Smooth muscle cell (in vitro differentiated cells): ENCODE results near the gene NCF4. TPM values are rescaled to one million over a fixed set of nuclear protein-coding genes. Genes with fewer than 3 reads are reported as not detected.

Experiments
- DNase-seq: peaks from one replicate; lab custom pipeline; 2025; ENCODE audit not compliant: unreplicated experiment; lab: John Stamatoyannopoulos, UW
- H2AFZ ChIP-seq: fragments of 200-600 bp; sonication (generic); 2 replicates; pipeline ENCODE4 v1.6.0; 2016; ENCODE audit warnings: antibody characterized with exemption, low read depth, mild to moderate bottlenecking
- H3F3A ChIP-seq: fragments of 200-600 bp; sonication (generic); 2 replicates; pipeline ENCODE4 v1.6.0; 2017; ENCODE audit warnings: antibody characterized with exemption, low read depth
- H3K27ac ChIP-seq: fragments of 200-600 bp; sonication (generic); 2 replicates; pipeline ENCODE4 v1.5.1; 2016; ENCODE audit warnings: low read depth, mild to moderate bottlenecking
- H3K27me3 ChIP-seq: fragments of 200-600 bp; sonication (generic); 2 replicates; pipeline ENCODE4 v1.6.1; 2016; ENCODE audit warnings: low read depth, mild to moderate bottlenecking
- H3K36me3 ChIP-seq: fragments of 200-600 bp; sonication (generic); 2 replicates; pipeline ENCODE4 v1.5.1; 2016; ENCODE audit warnings: low read depth
- H3K4me1 ChIP-seq: fragments of 200-600 bp; sonication (generic); 2 replicates; pipeline ENCODE4 v1.5.1; 2016; ENCODE audit warnings: low read depth
- H3K4me2 ChIP-seq: fragments of 200-600 bp; sonication (generic); 2 replicates; pipeline ENCODE4 v1.6.0; 2016; ENCODE audit warnings: mild to moderate bottlenecking
- H3K4me3 ChIP-seq: fragments of 200-600 bp; sonication (generic); 2 replicates; pipeline ENCODE4 v1.5.1; 2016; ENCODE audit warnings: mild to moderate bottlenecking
- H3K79me2 ChIP-seq: fragments of 200-600 bp; sonication (generic); 2 replicates; pipeline ENCODE4 v1.6.0; 2016; ENCODE audit warnings: low read depth, mild to moderate bottlenecking
- H3K9ac ChIP-seq: fragments of 200-600 bp; sonication (generic); 2 replicates; pipeline ENCODE4 v1.6.0; 2016; ENCODE audit warnings: low read depth
- H3K9me3 ChIP-seq: fragments of 200-600 bp; sonication (generic); replicated peaks from 2 replicates; pipeline ENCODE4 v1.5.1; 2016; ENCODE audit warnings: low read depth
- H4K20me1 ChIP-seq: fragments of 200-600 bp; sonication (generic); 2 replicates; pipeline ENCODE4 v1.6.0; 2016; ENCODE audit warnings: low read depth
- WGBS: methylation state at CpG from one replicate; pipeline ENCODE4 v1.1.7; 2016; ENCODE audit warnings: low lambda C conversion rate; 5-methylcytosine and 5-hydroxymethylcytosine counted together
- polyA plus RNA-seq: library from polyadenylated mRNA; unstranded; fragments of >200 nt; fragmentation: Nextera tagmentation; extraction: Ambion mirVana; gene quantifications from 2 replicates; pipeline ENCODE4 v1.2.1, GENCODE V29; 2016
- total RNA-seq: library from RNA; depleted of rRNA; stranded (reverse); fragments of >200 nt; gene quantifications from 2 replicates; pipeline ENCODE4 v1.2.3, GENCODE V29; 2014
- TF ChIP-seq, protein P1 (sequence below): fragments of 200-600 bp; sonication (generic); IDR thresholded peaks from 2 replicates; pipeline ENCODE4 v1.5.1; 2017; ENCODE audit warnings: borderline replicate concordance, mild to moderate bottlenecking, antibody characterized with exemption; ENCODE audit not compliant: insufficient read depth, poor library complexity, severe bottlenecking

The NCF4 gene
- total and polyA plus RNA-seq, 2 experiments from 2014 or later: 0.15 TPM; not detected in 1

DNA sequence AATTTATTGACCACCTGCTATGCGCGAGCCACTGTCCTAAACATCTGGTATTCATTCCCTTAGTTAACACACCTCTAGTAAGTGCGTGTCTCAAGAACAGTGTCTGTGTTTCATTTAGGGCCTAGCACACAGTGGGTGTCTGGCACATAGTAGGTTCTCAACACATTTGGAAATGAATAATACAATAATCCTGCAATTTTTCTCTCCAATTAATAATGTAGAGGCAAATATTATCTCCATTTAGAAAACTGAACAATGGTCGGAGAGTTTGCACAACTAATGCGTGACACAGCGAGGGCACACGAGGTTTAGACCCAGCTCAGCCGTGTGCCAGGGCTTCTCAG lies 4.0 kb upstream of the NCF4 start:
- Histone ChIP-seq H3F3A (no peaks in the 10 kb centered on the region), H3K27ac (no peak overlapping the region), H3K36me3 (no peaks in the 10 kb centered on the region), H3K4me2 (no peak overlapping the region), H3K4me1 (no peaks in the 10 kb centered on the region), H3K9me3 (no peaks in the 10 kb centered on the region), H3K27me3 (peaks cover 17% of the 10 kb centered on the region), H2AFZ (no peak overlapping the region), H4K20me1 (no peaks in the 10 kb centered on the region), H3K4me3 (no peak overlapping the region), H3K9ac (no peak overlapping the region), H3K79me2 (no peaks in the 10 kb centered on the region)
- TF ChIP-seq, protein P1, sequence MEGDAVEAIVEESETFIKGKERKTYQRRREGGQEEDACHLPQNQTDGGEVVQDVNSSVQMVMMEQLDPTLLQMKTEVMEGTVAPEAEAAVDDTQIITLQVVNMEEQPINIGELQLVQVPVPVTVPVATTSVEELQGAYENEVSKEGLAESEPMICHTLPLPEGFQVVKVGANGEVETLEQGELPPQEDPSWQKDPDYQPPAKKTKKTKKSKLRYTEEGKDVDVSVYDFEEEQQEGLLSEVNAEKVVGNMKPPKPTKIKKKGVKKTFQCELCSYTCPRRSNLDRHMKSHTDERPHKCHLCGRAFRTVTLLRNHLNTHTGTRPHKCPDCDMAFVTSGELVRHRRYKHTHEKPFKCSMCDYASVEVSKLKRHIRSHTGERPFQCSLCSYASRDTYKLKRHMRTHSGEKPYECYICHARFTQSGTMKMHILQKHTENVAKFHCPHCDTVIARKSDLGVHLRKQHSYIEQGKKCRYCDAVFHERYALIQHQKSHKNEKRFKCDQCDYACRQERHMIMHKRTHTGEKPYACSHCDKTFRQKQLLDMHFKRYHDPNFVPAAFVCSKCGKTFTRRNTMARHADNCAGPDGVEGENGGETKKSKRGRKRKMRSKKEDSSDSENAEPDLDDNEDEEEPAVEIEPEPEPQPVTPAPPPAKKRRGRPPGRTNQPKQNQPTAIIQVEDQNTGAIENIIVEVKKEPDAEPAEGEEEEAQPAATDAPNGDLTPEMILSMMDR: no peak
- WGBS: 75% methylated on average over 8 of the region's 8 CpGs
- DNase-seq: no peak

GRCh38 chr22:36858156-36858555 lies 2.6 kb upstream of the NCF4 start:
- 81% methylated on average over 9 of the region's 9 CpGs for WGBS
- Histone ChIP-seq H3K36me3 (no peaks in the 10 kb centered on the region), H3K79me2 (no peaks in the 10 kb centered on the region), H3K4me1 (no peaks in the 10 kb centered on the region), H3F3A (no peaks in the 10 kb centered on the region), H3K4me3 (no peak overlapping the region), H2AFZ (no peak overlapping the region), H3K4me2 (no peak overlapping the region), H4K20me1 (no peaks in the 10 kb centered on the region), H3K9me3 (no peaks in the 10 kb centered on the region), H3K9ac (no peak overlapping the region), H3K27ac (no peak overlapping the region), H3K27me3 (peaks cover 13% of the 10 kb centered on the region)
- TF ChIP-seq, protein P1: no peak
- no peak for DNase-seq

DNA sequence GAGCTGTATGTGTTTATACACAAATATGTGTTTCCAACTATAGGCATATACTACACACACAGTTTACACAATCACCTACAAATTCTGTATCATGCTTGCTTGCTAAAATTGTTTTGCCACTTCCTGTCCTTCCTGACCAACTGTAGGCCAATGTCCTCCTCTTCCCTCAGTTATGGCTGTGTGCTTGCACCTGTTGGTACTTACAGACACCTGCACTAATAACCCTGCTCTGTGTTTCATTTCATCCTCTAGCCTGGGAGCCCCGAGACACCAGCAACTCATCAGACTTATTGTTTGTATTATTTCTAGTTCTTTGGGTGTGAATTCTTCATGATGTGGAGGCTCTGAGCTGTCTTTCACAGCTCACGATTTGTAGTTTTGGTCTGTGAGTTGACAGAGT lies 1.8 kb upstream of the NCF4 start:
- WGBS: 87% methylated on average over 2 of the region's 2 CpGs
- H3K27ac ChIP-seq: no peak overlapping the region
- TF ChIP-seq, protein P1: no peak
- no peaks in the 10 kb centered on the region for H4K20me1 ChIP-seq
- no peaks in the 10 kb centered on the region for H3K79me2 ChIP-seq
- no peak for DNase-seq
- H3K27me3 ChIP-seq: peaks cover 13% of the 10 kb centered on the region
- H3K4me2 ChIP-seq: no peak overlapping the region
- no peaks in the 10 kb centered on the region for H3K4me1 ChIP-seq
- no peak overlapping the region for H2AFZ ChIP-seq
- H3K9ac ChIP-seq: no peak overlapping the region
- H3F3A ChIP-seq: no peaks in the 10 kb centered on the region
- no peaks in the 10 kb centered on the region for H3K9me3 ChIP-seq
- no peaks in the 10 kb centered on the region for H3K36me3 ChIP-seq
- no peak overlapping the region for H3K4me3 ChIP-seq

- no peaks in the 10 kb centered on the region for H3K9me3 ChIP-seq
- H3K27ac ChIP-seq: no peak overlapping the region
- no peak overlapping the region for H3K9ac ChIP-seq
- 64% methylated on average over 6 of the region's 6 CpGs for WGBS
- no peaks in the 10 kb centered on the region for H3K36me3 ChIP-seq
- H3F3A ChIP-seq: no peaks in the 10 kb centered on the region
- H3K27me3 ChIP-seq: peaks cover 13% of the 10 kb centered on the region
- H3K4me1 ChIP-seq: no peaks in the 10 kb centered on the region
- H4K20me1 ChIP-seq: no peaks in the 10 kb centered on the region
- H3K4me3 ChIP-seq: no peak overlapping the region
- no peak for DNase-seq
- H2AFZ ChIP-seq: no peak overlapping the region
- TF ChIP-seq, protein P1: no peak
- H3K4me2 ChIP-seq: no peak overlapping the region
- H3K79me2 ChIP-seq: no peaks in the 10 kb centered on the region
Measured at GRCh38 chr22:36860017-36860416, 789 bp upstream of the NCF4 start.
